Measurements from ENCODE around the gene UBE2A. TPM values are rescaled to one million over a fixed set of nuclear protein-coding genes. Genes with fewer than 3 reads are reported as not detected.

The UBE2A gene
- total and polyA plus RNA-seq, 7 donors: 52.0 to 101 (median 62.1) TPM

GRCh38 chrX:119617517-119618164 lies 43.3 kb downstream of the UBE2A start:
- no peak for DNase-seq
- Histone ChIP-seq H3K4me3 (no peak overlapping the region), H3K27ac (no peak overlapping the region), H3K36me3 (ENCODE audit: insufficient read depth in 1 of 2, low read depth in 1 of 2) (no peaks in the 10 kb centered on the region), H3K27me3 (ENCODE audit: insufficient read depth in 3 of 3, low read length in 2 of 3) (no peaks in the 10 kb centered on the region), H3K9me3 (no peaks in the 10 kb centered on the region), H3K4me1 (no peaks in the 10 kb centered on the region)
- WGBS, 3 donors: 56 to 80% (median 77%) methylated on average over 15 of the region's 15 CpGs
- TF ChIP-seq CTCF (IDR thresholded peaks at IDR 0.05): no peak
- intact Hi-C loops (cut with DNase I): no loop called here
- no peak for ATAC-seq

DNA sequence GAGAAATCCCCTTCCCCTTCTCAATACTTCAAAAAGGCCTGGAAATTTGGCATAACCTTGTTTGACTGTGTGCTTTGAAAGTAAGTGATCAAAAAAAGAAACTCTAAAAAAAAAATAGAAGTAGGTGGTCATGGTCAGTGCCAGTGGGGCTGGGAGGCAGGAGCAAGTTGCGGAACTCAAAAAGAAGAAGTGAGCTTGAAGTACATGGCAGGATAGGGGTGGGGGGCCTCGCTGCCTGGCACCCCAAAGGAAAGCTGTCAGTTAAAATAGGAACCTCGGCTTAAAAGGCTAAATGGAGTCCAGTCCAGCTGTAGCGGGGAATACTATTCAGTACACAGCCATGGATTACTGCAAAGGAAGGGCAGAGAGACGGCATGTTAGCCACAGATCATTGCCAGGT lies 44.1 kb downstream of the UBE2A start:
- H3K27ac ChIP-seq: no peak overlapping the region
- intact Hi-C loops (cut with DNase I): no loop called here
- ATAC-seq: no peak
- H3K36me3 ChIP-seq (ENCODE audit: insufficient read depth in 1 of 2, low read depth in 1 of 2): no peaks in the 10 kb centered on the region
- H3K4me3 ChIP-seq: no peak overlapping the region
- no peaks in the 10 kb centered on the region for H3K9me3 ChIP-seq
- no peak for TF ChIP-seq CTCF (IDR thresholded peaks at IDR 0.05)
- H3K27me3 ChIP-seq (ENCODE audit: insufficient read depth in 3 of 3, low read length in 2 of 3): no peaks in the 10 kb centered on the region
- DNase-seq: no peak
- no peaks in the 10 kb centered on the region for H3K4me1 ChIP-seq
- 74 to 92% (median 87%) methylated on average over 5 of the region's 5 CpGs for WGBS, 3 donors

DNA sequence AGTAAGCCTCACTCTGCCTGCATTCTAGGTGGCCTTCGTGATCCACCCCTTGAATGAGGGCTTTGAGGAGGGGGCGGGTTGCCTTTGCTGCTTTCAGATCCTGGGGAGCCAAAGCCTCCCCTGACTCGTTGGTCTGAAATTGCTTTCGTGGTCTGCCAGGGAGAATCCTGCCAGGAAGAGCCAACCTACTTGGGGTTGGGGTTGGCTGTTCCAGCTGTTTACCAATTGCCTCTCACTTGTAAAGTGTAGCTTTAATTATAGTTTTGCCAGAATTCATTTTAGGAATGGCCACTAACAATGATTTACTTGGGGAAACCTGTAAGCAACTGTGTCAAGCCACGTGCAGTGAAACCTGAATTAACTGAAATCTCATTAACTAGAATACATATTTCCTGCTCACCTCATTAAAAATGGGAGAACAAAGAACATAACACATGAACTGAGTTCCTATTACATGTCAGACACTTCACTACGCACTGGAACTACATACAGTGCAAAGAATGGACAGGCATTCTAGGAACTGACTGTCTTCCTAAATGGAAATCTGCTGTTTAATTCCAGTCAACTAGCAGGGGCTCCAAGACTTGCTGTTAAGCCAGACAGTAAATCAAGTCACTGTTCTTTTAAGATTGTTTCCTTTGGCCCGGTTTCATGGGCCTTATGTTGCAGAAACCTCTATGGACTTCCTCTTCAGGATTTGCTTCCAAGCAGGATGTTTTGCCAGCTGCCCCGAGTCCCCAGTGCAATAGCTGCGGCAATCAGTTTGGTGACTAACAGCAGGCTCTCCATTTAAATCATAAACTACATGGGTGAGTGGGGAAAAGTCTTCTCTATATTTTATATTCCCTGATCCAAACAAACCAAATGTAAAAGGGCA lies 48.2 kb downstream of the UBE2A start:
- DNase-seq (no peak), ATAC-seq (no peak)
- H3K36me3 ChIP-seq (ENCODE audit: insufficient read depth in 1 of 2, low read depth in 1 of 2): no peaks in the 10 kb centered on the region
- no peaks in the 10 kb centered on the region for H3K9me3 ChIP-seq
- no peaks in the 10 kb centered on the region for H3K27me3 ChIP-seq (ENCODE audit: insufficient read depth in 3 of 3, low read length in 2 of 3)
- 38 to 50% (median 49%) methylated on average over 9 of the region's 9 CpGs for WGBS, 3 donors
- TF ChIP-seq CTCF (IDR thresholded peaks at IDR 0.05): no peak
- H3K4me1 ChIP-seq: no peaks in the 10 kb centered on the region
- no peak overlapping the region for H3K4me3 ChIP-seq
- intact Hi-C loops (cut with DNase I): no loop called here
- no peak overlapping the region for H3K27ac ChIP-seq

GRCh38 chrX:119624417-119624816 lies 50.1 kb downstream of the UBE2A start:
- no peaks in the 10 kb centered on the region for H3K27me3 ChIP-seq (ENCODE audit: insufficient read depth in 3 of 3, low read length in 2 of 3)
- no peaks in the 10 kb centered on the region for H3K9me3 ChIP-seq
- H3K4me3 ChIP-seq: no peak overlapping the region
- TF ChIP-seq CTCF (IDR thresholded peaks at IDR 0.05): no peak
- no peaks in the 10 kb centered on the region for H3K4me1 ChIP-seq
- H3K27ac ChIP-seq: no peak overlapping the region
- no peaks in the 10 kb centered on the region for H3K36me3 ChIP-seq (ENCODE audit: insufficient read depth in 1 of 2, low read depth in 1 of 2)
- WGBS, 3 donors: 90 to 97% (median 95%) methylated on average over 10 to 11 of the region's 11 CpGs
- ATAC-seq (no peak), DNase-seq (no peak)
- intact Hi-C loops (cut with DNase I): no loop called here
